K562 (cell line): ENCODE data around the gene GMDS. TPM values are rescaled to one million over a fixed set of nuclear protein-coding genes. Genes with fewer than 3 reads are reported as not detected.

Experiments used
- ATAC-seq: fragments of 200-7000 bp; cut with Tn5 transposase; 3 replicates; pipeline ENCODE4 v1.9.1; 2020; ENCODE audit warnings: moderate library complexity
- BruUV-seq: library from RNA; stranded (reverse); fragments of 400-500 nt; replicated peaks from 2 replicates; lab custom pipeline; 2021; lab: Mats Ljungman, UMichigan
- CTCF ChIA-PET: fragments of 300-600 bp; formaldehyde crosslinking; extraction: SDS; loops from one replicate; lab custom pipeline; 2021; ENCODE audit warnings: low intra/inter-chr PET ratio; lab: Yijun Ruan, JAX
- POLR2A ChIA-PET: fragments of 300-600, 350-650 bp; sonication (Branson Sonifier 250); formaldehyde crosslinking; extraction: SDS; loops from one replicate; lab custom pipeline; 2021; ENCODE audit warnings: antibody characterized with exemption, inconsistent platforms; lab: Yijun Ruan, JAX
- DNase-seq, 4 experiments: peaks; one replicate each; pipeline versions ENCODE4 v3.0.0 to v3.0.0-alpha.2; 2011 to 2018; ENCODE audit warnings: low spot score in 3 of 4, mixed read lengths in 3 of 4; ENCODE audit errors: extremely low read depth in 1 of 4
- FAIRE-seq: peaks from 2 replicates; lab custom pipeline; 2011; peaks lifted over from hg19 to GRCh38; lab: Jason Lieb, UNC
- H2AFZ ChIP-seq: 2 replicates; pipeline ENCODE4 v1.6.0; 2011; ENCODE audit warnings: low read depth, low read length, control low read depth, inconsistent platforms
- H3K27ac ChIP-seq: fragments of 200-600 bp; 3 replicates; pipeline ENCODE4 v1.8.0; 2011; ENCODE audit warnings: low read depth, mild to moderate bottlenecking, control low read depth, inconsistent platforms, low read length, moderate library complexity, mixed read lengths; ENCODE audit errors: extremely low read depth
- H3K27me3 ChIP-seq, 2 experiments: fragments of 300-600 bp in 1 of 2; 2 replicates in 1 of 2; 3 replicates in 1 of 2; pipeline versions ENCODE4 v1.6.0 to v1.8.0; 2011; ENCODE audit warnings: inconsistent platforms in 2 of 2, low read length in 2 of 2, mild to moderate bottlenecking in 1 of 2, mixed read lengths in 1 of 2, moderate library complexity in 1 of 2; ENCODE audit not compliant: control insufficient read depth in 2 of 2, insufficient read depth in 2 of 2
- H3K36me3 ChIP-seq: fragments of 300-600 bp; 3 replicates; pipeline ENCODE4 v1.8.0; 2011; ENCODE audit warnings: mild to moderate bottlenecking, low read length, inconsistent platforms; ENCODE audit not compliant: control insufficient read depth, insufficient read depth
- H3K4me1 ChIP-seq, 2 experiments: fragments of 200-600 bp in 1 of 2; replicated peaks in 1 of 2; 2 replicates in 1 of 2; 3 replicates in 1 of 2; pipeline versions ENCODE4 v1.5.1 to v1.8.0; 2011; ENCODE audit warnings: inconsistent platforms in 2 of 2, low read length in 2 of 2, mild to moderate bottlenecking in 1 of 2, mixed read lengths in 1 of 2, moderate library complexity in 1 of 2; ENCODE audit not compliant: control insufficient read depth in 2 of 2, insufficient read depth in 2 of 2
- H3K4me2 ChIP-seq: 2 replicates; pipeline ENCODE4 v1.6.1; 2011; ENCODE audit warnings: low read length, control low read depth, inconsistent platforms, mixed read lengths; ENCODE audit not compliant: insufficient read depth
- H3K4me3 ChIP-seq: fragments of 200-600 bp; sonication (generic), shearing (Covaris generic); 2 replicates; pipeline ENCODE4 v1.5.1; 2016; ENCODE audit warnings: control low read depth, inconsistent platforms
- H3K79me2 ChIP-seq: fragments of 200-600 bp; 3 replicates; pipeline ENCODE4 v1.8.0; 2011; ENCODE audit warnings: low read length, inconsistent platforms; ENCODE audit not compliant: control insufficient read depth, insufficient read depth
- H3K9ac ChIP-seq, 2 experiments: 2 replicates each; pipeline versions ENCODE4 v1.6.0 to v1.6.1; 2011; ENCODE audit warnings: low read depth in 2 of 2, low read length in 2 of 2, control low read depth in 1 of 2, inconsistent platforms in 1 of 2, mild to moderate bottlenecking in 1 of 2, mixed read lengths in 1 of 2; ENCODE audit not compliant: insufficient read depth in 1 of 2
- H3K9me1 ChIP-seq: one replicate; pipeline ENCODE4 v1.6.0; 2011; ENCODE audit warnings: inconsistent platforms, mild to moderate bottlenecking, low read length, moderate library complexity; ENCODE audit not compliant: control insufficient read depth, insufficient read depth
- H3K9me3 ChIP-seq: replicated peaks from 2 replicates; pipeline ENCODE4 v1.5.1; 2011; ENCODE audit warnings: low read depth, low read length, inconsistent platforms; ENCODE audit not compliant: control insufficient read depth, insufficient read depth
- H4K20me1 ChIP-seq: replicated peaks from 2 replicates; pipeline ENCODE4 v1.6.1; 2011; ENCODE audit warnings: low read length, inconsistent platforms, mixed read lengths; ENCODE audit not compliant: control insufficient read depth, insufficient read depth
- ATF4 ChIP-seq: fragments of 450-650 bp; formaldehyde crosslinking; IDR thresholded peaks from 2 replicates; pipeline ENCODE4 v1.4.0; 2022; ENCODE audit warnings: mild to moderate bottlenecking, moderate library complexity
- FOXO4 ChIP-seq: fragments of 450-650 bp; formaldehyde crosslinking; IDR thresholded peaks from 2 replicates; pipeline ENCODE4 v1.4.0; 2020; ENCODE audit warnings: mild to moderate bottlenecking, moderate library complexity
- MEIS2 ChIP-seq: fragments of 450-650 bp; IDR thresholded peaks from 2 replicates; pipeline ENCODE4 v1.6.1; 2014; ENCODE audit warnings: mild to moderate bottlenecking; ENCODE audit not compliant: partially characterized antibody
- RBM14 ChIP-seq: fragments of 200-400 bp; formaldehyde crosslinking; IDR thresholded peaks from 2 replicates; pipeline ENCODE4 v1.6.1; 2018; ENCODE audit warnings: low read depth, mild to moderate bottlenecking, low read length, moderate library complexity, borderline replicate concordance; ENCODE audit not compliant: insufficient read depth
- SMAD2 ChIP-seq: fragments of 150-350 bp; IDR thresholded peaks from 2 replicates; pipeline ENCODE4 v1.6.1; 2014; ENCODE audit warnings: low read depth, mild to moderate bottlenecking, low read length
- ZNF586 ChIP-seq: fragments of 450-650 bp; formaldehyde crosslinking; conservative IDR thresholded peaks from 2 replicates; pipeline ENCODE4 v1.4.0; 2020; ENCODE audit warnings: mild to moderate bottlenecking, moderate library complexity
- ZNF639 ChIP-seq, 2 experiments: fragments of 200-800 bp in 1 of 2; sonication (Bioruptor generic) in 1 of 2; sonication (generic) in 1 of 2; formaldehyde crosslinking in 1 of 2; IDR thresholded peaks in 1 of 2; conservative IDR thresholded peaks in 1 of 2; 2 replicates each; pipeline versions ENCODE4 v1.5.0 to v1.6.1; 2016 to 2020; ENCODE audit warnings: missing compliant biosample characterization in 1 of 2, missing genetic modification characterization in 1 of 2, missing genetic modification reagents in 1 of 2
- WGBS: fragments of 100-300 bp; shearing (Covaris generic); methylation state at CpG from one replicate; pipeline ENCODE4 v1.1.6; 2016; ENCODE audit warnings: low coverage, mixed read lengths; ENCODE audit not compliant: insufficient coverage; ENCODE audit errors: missing lambda C conversion rate; 5-methylcytosine and 5-hydroxymethylcytosine counted together
- in situ Hi-C: fragments of 300-500 bp; cut with MboI; formaldehyde crosslinking; loops from 4 replicates; pipeline ENCODE4 v1.15.0; 2018; ENCODE audit warnings: inconsistent platforms, mixed read lengths
- intact Hi-C: fragments of 100-400 bp; cut with micrococcal nuclease; formaldehyde crosslinking; loops from 2 replicates; pipeline ENCODE4 v1.14.2; 2022
- polyA plus RNA-seq, 8 experiments: library from polyadenylated mRNA; depleted of rRNA in 4 of 8; stranded (reverse) in 5 of 8; unstranded in 3 of 8; fragments of >200 nt; fragmentation: Nextera tagmentation in 2 of 8; fragmentation: Illumina TruSeq in 1 of 8; extraction: Ambion mirVana in 2 of 8; extraction: Trizol in 1 of 8; gene quantifications; 2 replicates each; pipeline versions ENCODE4 v1.2.1 to v1.2.3, GENCODE V29; 2011 to 2014; ENCODE audit warnings: inconsistent platforms in 1 of 8, missing spikeins in 1 of 8
- total RNA-seq, 7 experiments: library from RNA; depleted of rRNA in 6 of 7; stranded (reverse); fragments of >200 nt in 6 of 7; fragmentation: Illumina TruSeq in 2 of 7; extraction: Trizol in 2 of 7; gene quantifications; 2 replicates each; pipeline versions ENCODE4 v1.2.1 to v1.2.3, GENCODE V29; 2011 to 2021; ENCODE audit warnings: low replicate concordance in 1 of 7

GMDS gene
- total and polyA plus RNA-seq, 9 of the 15 experiments (the other 6 are each of a cell fraction or from before 2014, with no cell fraction given): 0.48 to 31.8 (median 13.4) TPM

GRCh38 chr6:2245103-2245876 lies at the start of gene GMDS (continued):
- peak; percentile 58 for TF ChIP-seq MEIS2
- no peak for TF ChIP-seq RBM14

GRCh38 chr6:2285510-2285909 lies 40.1 kb upstream of the GMDS start:
- TF ChIP-seq ZNF586 (CRISPR knock-in tag): no peak
- TF ChIP-seq FOXO4 (CRISPR knock-in tag): no peak
- no peak for TF ChIP-seq SMAD2
- TF ChIP-seq ZNF639 (CRISPR knock-in tag; conservative IDR thresholded peaks at IDR 0.05 in 1 of 2, IDR thresholded peaks at IDR 0.05 in 1 of 2): no peak
- no peak for TF ChIP-seq ATF4 (CRISPR knock-in tag)
- CTCF ChIA-PET: no interaction called here
- H3K4me3 ChIP-seq: no peak overlapping the region
- H3K27me3 ChIP-seq: no peaks in the 10 kb centered on the region
- BruUV-seq: no TSS peak
- 5% methylated on average over 1 of the region's 1 CpG for WGBS
- no peak overlapping the region for H3K4me2 ChIP-seq
- FAIRE-seq (no peak), ATAC-seq (no peak), DNase-seq (no peak)
- no peaks in the 10 kb centered on the region for H3K79me2 ChIP-seq
- H3K36me3 ChIP-seq: no peaks in the 10 kb centered on the region
- no peak overlapping the region for H2AFZ ChIP-seq
- H3K9me3 ChIP-seq: no peaks in the 10 kb centered on the region
- H3K4me1 ChIP-seq: no peaks in the 10 kb centered on the region
- H4K20me1 ChIP-seq: no peaks in the 10 kb centered on the region
- no peaks in the 10 kb centered on the region for H3K9me1 ChIP-seq
- H3K9ac ChIP-seq: no peak overlapping the region
- H3K27ac ChIP-seq: no peak overlapping the region
- POLR2A ChIA-PET: no interaction called here
- intact Hi-C loops: no loop called here
- in situ Hi-C loops: no loop called here
